ENCODE data around the gene SLC12A8. TPM values are rescaled to one million over a fixed set of nuclear protein-coding genes. Genes with fewer than 3 reads are reported as not detected.
A peak's percentile ranks its signal among the peaks of the same experiment; 100 is the strongest.

SLC12A8 gene
- total and polyA plus RNA-seq, 4 donors: 4.2 to 5.2 (median 4.9) TPM

GRCh38 chr3:125163739-125164601 lies 48.6 kb downstream of the SLC12A8 start:
- Histone ChIP-seq H3K27ac (ENCODE audit: low read depth, low read length) (no peak overlapping the region), H3K36me3 (ENCODE audit: control insufficient read depth, insufficient read depth, low read length) (peaks cover 2% of the 10 kb centered on the region), H3K4me1 (ENCODE audit: control insufficient read depth, insufficient read depth, low read length) (peaks cover 13% of the 10 kb centered on the region), H3K4me3 (ENCODE audit: low read depth, low read length) (no peak overlapping the region), H3K27me3 (ENCODE audit: control insufficient read depth, insufficient read depth, low read length) (no peaks in the 10 kb centered on the region), H3K9me3 (ENCODE audit: control insufficient read depth, insufficient read depth, low read length) (no peaks in the 10 kb centered on the region)
- 72% methylated on average over 11 of the region's 15 CpGs for WGBS (ENCODE audit: insufficient coverage)
- no peak for DNase-seq (ENCODE audit: low read depth in 4 of 6, low spot score in 6 of 6)

GRCh38 chr3:125161607-125162219 lies 50.8 kb downstream of the SLC12A8 start:
- peaks cover 10% of the 10 kb centered on the region for H3K4me1 ChIP-seq (ENCODE audit: control insufficient read depth, insufficient read depth, low read length)
- peak overlapping the region; percentile 3 for H3K27ac ChIP-seq (ENCODE audit: low read depth, low read length)
- H3K9me3 ChIP-seq (ENCODE audit: control insufficient read depth, insufficient read depth, low read length): no peaks in the 10 kb centered on the region
- H3K36me3 ChIP-seq (ENCODE audit: control insufficient read depth, insufficient read depth, low read length): peaks cover 2% of the 10 kb centered on the region
- no peak overlapping the region for H3K4me3 ChIP-seq (ENCODE audit: low read depth, low read length)
- WGBS (ENCODE audit: insufficient coverage): 68% methylated on average over 12 of the region's 12 CpGs
- no peaks in the 10 kb centered on the region for H3K27me3 ChIP-seq (ENCODE audit: control insufficient read depth, insufficient read depth, low read length)
- DNase-seq (ENCODE audit: low read depth in 4 of 6, low spot score in 6 of 6): no peak

- no peak for DNase-seq (ENCODE audit: low read depth in 4 of 6, low spot score in 6 of 6)
- Histone ChIP-seq H3K27me3 (ENCODE audit: control insufficient read depth, insufficient read depth, low read length) (no peaks in the 10 kb centered on the region), H3K36me3 (ENCODE audit: control insufficient read depth, insufficient read depth, low read length) (peaks cover 2% of the 10 kb centered on the region), H3K9me3 (ENCODE audit: control insufficient read depth, insufficient read depth, low read length) (no peaks in the 10 kb centered on the region), H3K4me1 (ENCODE audit: control insufficient read depth, insufficient read depth, low read length) (peaks cover 16% of the 10 kb centered on the region), H3K27ac (ENCODE audit: low read depth, low read length) (peak overlapping the region; percentile 52), H3K4me3 (ENCODE audit: low read depth, low read length) (no peak overlapping the region)
- WGBS (ENCODE audit: insufficient coverage): 49% methylated on average over 6 of the region's 9 CpGs
Observed at GRCh38 chr3:125160606-125161371, 51.8 kb downstream of the SLC12A8 start.

- no peak for DNase-seq (ENCODE audit: low read depth in 4 of 6, low spot score in 6 of 6)
- WGBS (ENCODE audit: insufficient coverage): 84% methylated on average over 3 of the region's 3 CpGs
- H3K27ac ChIP-seq (ENCODE audit: low read depth, low read length): no peak overlapping the region
- no peaks in the 10 kb centered on the region for H3K27me3 ChIP-seq (ENCODE audit: control insufficient read depth, insufficient read depth, low read length)
- peaks cover 8% of the 10 kb centered on the region for H3K4me1 ChIP-seq (ENCODE audit: control insufficient read depth, insufficient read depth, low read length)
- H3K9me3 ChIP-seq (ENCODE audit: control insufficient read depth, insufficient read depth, low read length): no peaks in the 10 kb centered on the region
- H3K36me3 ChIP-seq (ENCODE audit: control insufficient read depth, insufficient read depth, low read length): no peaks in the 10 kb centered on the region
- H3K4me3 ChIP-seq (ENCODE audit: low read depth, low read length): no peak overlapping the region
Observed at GRCh38 chr3:125157183-125157582, 55.4 kb downstream of the SLC12A8 start.

- Histone ChIP-seq H3K9me3 (ENCODE audit: control insufficient read depth, insufficient read depth, low read length) (no peaks in the 10 kb centered on the region), H3K36me3 (ENCODE audit: control insufficient read depth, insufficient read depth, low read length) (no peaks in the 10 kb centered on the region), H3K27ac (ENCODE audit: low read depth, low read length) (no peak overlapping the region), H3K27me3 (ENCODE audit: control insufficient read depth, insufficient read depth, low read length) (no peaks in the 10 kb centered on the region), H3K4me1 (ENCODE audit: control insufficient read depth, insufficient read depth, low read length) (peaks cover 8% of the 10 kb centered on the region), H3K4me3 (ENCODE audit: low read depth, low read length) (no peak overlapping the region)
- DNase-seq (ENCODE audit: low read depth in 4 of 6, low spot score in 6 of 6): no peak
- 67% methylated on average over 3 of the region's 7 CpGs for WGBS (ENCODE audit: insufficient coverage)
Observed at GRCh38 chr3:125156456-125156855, 56.1 kb downstream of the SLC12A8 start.

- Histone ChIP-seq H3K4me1 (ENCODE audit: control insufficient read depth, insufficient read depth, low read length) (peaks cover 8% of the 10 kb centered on the region), H3K27me3 (ENCODE audit: control insufficient read depth, insufficient read depth, low read length) (no peaks in the 10 kb centered on the region), H3K4me3 (ENCODE audit: low read depth, low read length) (no peak overlapping the region), H3K36me3 (ENCODE audit: control insufficient read depth, insufficient read depth, low read length) (no peaks in the 10 kb centered on the region), H3K27ac (ENCODE audit: low read depth, low read length) (no peak overlapping the region), H3K9me3 (ENCODE audit: control insufficient read depth, insufficient read depth, low read length) (no peaks in the 10 kb centered on the region)
- no peak for DNase-seq (ENCODE audit: low read depth in 4 of 6, low spot score in 6 of 6)
- WGBS (ENCODE audit: insufficient coverage): 93% methylated on average over 14 of the region's 17 CpGs
Observed at GRCh38 chr3:125154800-125155269, 57.7 kb downstream of the SLC12A8 start.

GRCh38 chr3:125154110-125154509 lies 58.4 kb downstream of the SLC12A8 start:
- 60% methylated on average over 1 of the region's 3 CpGs for WGBS (ENCODE audit: insufficient coverage)
- H3K4me1 ChIP-seq (ENCODE audit: control insufficient read depth, insufficient read depth, low read length): peaks cover 9% of the 10 kb centered on the region

GRCh38 chr3:125152951-125153350 lies 59.6 kb downstream of the SLC12A8 start:
- Histone ChIP-seq H3K4me1 (ENCODE audit: control insufficient read depth, insufficient read depth, low read length) (peaks cover 19% of the 10 kb centered on the region), H3K36me3 (ENCODE audit: control insufficient read depth, insufficient read depth, low read length) (no peaks in the 10 kb centered on the region), H3K9me3 (ENCODE audit: control insufficient read depth, insufficient read depth, low read length) (no peaks in the 10 kb centered on the region), H3K4me3 (ENCODE audit: low read depth, low read length) (no peak overlapping the region), H3K27me3 (ENCODE audit: control insufficient read depth, insufficient read depth, low read length) (no peaks in the 10 kb centered on the region), H3K27ac (ENCODE audit: low read depth, low read length) (no peak overlapping the region)
- 82% methylated on average over 7 of the region's 10 CpGs for WGBS (ENCODE audit: insufficient coverage)
- DNase-seq (ENCODE audit: low read depth in 4 of 6, low spot score in 6 of 6): peak in 1 of 6 donors; percentile 87

More at GRCh38 chr3:125154110-125154509, 58.4 kb downstream of the SLC12A8 start:
- Histone ChIP-seq H3K36me3 (ENCODE audit: control insufficient read depth, insufficient read depth, low read length) (no peaks in the 10 kb centered on the region), H3K9me3 (ENCODE audit: control insufficient read depth, insufficient read depth, low read length) (no peaks in the 10 kb centered on the region), H3K4me3 (ENCODE audit: low read depth, low read length) (no peak overlapping the region), H3K27ac (ENCODE audit: low read depth, low read length) (no peak overlapping the region), H3K27me3 (ENCODE audit: control insufficient read depth, insufficient read depth, low read length) (no peaks in the 10 kb centered on the region)
- no peak for DNase-seq (ENCODE audit: low read depth in 4 of 6, low spot score in 6 of 6)

GRCh38 chr3:125151916-125152315 lies 60.6 kb downstream of the SLC12A8 start:
- H3K27ac ChIP-seq (ENCODE audit: low read depth, low read length): no peak overlapping the region
- H3K4me1 ChIP-seq (ENCODE audit: control insufficient read depth, insufficient read depth, low read length): peaks cover 23% of the 10 kb centered on the region
- WGBS (ENCODE audit: insufficient coverage): no CpG with 5 or more reads among the region's 1 CpG
- H3K36me3 ChIP-seq (ENCODE audit: control insufficient read depth, insufficient read depth, low read length): no peaks in the 10 kb centered on the region
- H3K9me3 ChIP-seq (ENCODE audit: control insufficient read depth, insufficient read depth, low read length): no peaks in the 10 kb centered on the region
- H3K4me3 ChIP-seq (ENCODE audit: low read depth, low read length): no peak overlapping the region
- no peaks in the 10 kb centered on the region for H3K27me3 ChIP-seq (ENCODE audit: control insufficient read depth, insufficient read depth, low read length)
- DNase-seq (ENCODE audit: low read depth in 4 of 6, low spot score in 6 of 6): no peak

Measured in spinal cord (tissue), 10 donors.